Adrenal gland (tissue), 5 donors: ENCODE data around the gene NXN.

Source experiments
- POLR2A ChIP-seq, 2 donors: fragments of 450-650 bp; IDR thresholded peaks; one replicate each; pipeline ENCODE4 v1.6.1; 2017; ENCODE audit warnings: antibody characterized with exemption in 2 of 2, mild to moderate bottlenecking in 2 of 2, moderate library complexity in 1 of 2
- TF ChIP-seq, protein P1 (sequence below), 6 experiments: fragments of 450-650 bp in 4 of 6; fragments of 200-600 bp in 2 of 6; sonication (generic) in 1 of 6; IDR thresholded peaks; 1 replicate in 5 of 6; 2 replicates in 1 of 6; pipeline versions ENCODE4 v1.5.1 to v1.8.0; 2016 to 2021; ENCODE audit warnings: antibody characterized with exemption in 6 of 6, mild to moderate bottlenecking in 2 of 6, moderate library complexity in 1 of 6
- donor health status: DM: no; HTN: no; CAD: no.

DNA sequence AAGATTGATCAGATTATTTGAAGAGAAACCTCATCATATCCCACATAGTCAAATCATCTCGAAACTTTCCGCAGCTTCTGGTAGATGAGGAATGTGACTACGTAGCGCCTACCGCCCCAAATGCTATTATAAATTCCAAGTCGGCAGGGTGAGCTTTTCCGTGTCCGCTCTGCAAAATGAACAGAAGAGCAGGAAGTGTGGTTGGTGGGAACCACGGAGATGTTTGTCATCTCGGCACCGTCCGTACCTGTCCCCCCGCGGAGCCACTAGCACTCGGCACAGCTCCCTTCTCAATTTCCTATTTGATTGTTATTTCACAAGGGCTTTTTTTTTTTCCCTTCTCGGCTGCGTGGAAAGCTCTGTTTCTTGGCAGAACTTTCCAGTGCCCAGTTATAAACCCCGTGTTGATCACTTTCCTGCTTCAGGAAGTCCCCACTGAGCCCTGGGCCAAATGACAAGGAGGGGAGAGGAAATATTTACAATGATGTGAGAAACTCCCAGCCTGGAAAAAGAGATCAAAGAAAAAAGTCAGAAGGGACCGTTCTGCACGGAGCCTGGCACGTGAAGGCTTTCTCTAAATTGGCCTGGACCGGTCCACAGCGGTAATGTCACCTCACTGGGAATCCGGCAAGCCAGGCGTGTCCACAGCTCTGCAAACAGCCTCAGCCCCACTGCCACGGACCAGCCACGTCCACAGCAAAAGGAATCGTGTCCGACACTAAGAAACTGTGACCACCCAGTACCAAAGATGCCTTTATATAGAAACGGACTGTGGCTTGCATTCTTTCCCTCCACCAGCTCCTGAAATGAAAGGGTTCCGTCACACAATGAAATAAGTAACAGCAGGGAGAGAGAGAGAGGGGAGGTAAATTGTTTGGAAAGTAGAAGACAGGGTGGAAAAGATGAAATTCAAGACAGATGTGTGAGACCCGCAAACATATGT, 132.4 kb downstream of the NXN start:
- TF ChIP-seq, protein P1, sequence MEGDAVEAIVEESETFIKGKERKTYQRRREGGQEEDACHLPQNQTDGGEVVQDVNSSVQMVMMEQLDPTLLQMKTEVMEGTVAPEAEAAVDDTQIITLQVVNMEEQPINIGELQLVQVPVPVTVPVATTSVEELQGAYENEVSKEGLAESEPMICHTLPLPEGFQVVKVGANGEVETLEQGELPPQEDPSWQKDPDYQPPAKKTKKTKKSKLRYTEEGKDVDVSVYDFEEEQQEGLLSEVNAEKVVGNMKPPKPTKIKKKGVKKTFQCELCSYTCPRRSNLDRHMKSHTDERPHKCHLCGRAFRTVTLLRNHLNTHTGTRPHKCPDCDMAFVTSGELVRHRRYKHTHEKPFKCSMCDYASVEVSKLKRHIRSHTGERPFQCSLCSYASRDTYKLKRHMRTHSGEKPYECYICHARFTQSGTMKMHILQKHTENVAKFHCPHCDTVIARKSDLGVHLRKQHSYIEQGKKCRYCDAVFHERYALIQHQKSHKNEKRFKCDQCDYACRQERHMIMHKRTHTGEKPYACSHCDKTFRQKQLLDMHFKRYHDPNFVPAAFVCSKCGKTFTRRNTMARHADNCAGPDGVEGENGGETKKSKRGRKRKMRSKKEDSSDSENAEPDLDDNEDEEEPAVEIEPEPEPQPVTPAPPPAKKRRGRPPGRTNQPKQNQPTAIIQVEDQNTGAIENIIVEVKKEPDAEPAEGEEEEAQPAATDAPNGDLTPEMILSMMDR (IDR thresholded peaks at IDR 0.05), result no peak
- TF ChIP-seq POLR2A (IDR thresholded peaks at IDR 0.05), result no peak
